OCI-LY7 (cell line): ENCODE results near the gene LYVE1. TPM values are rescaled to one million over a fixed set of nuclear protein-coding genes. Genes with fewer than 3 reads are reported as not detected.

ENCODE experiments used
- BruUV-seq: library from RNA; stranded (reverse); fragments of 400-500 nt; replicated peaks from 2 replicates; lab custom pipeline; 2021; lab: Mats Ljungman, UMichigan
- CTCF ChIA-PET: fragments of 300-600 bp; sonication (Branson Sonifier 250); formaldehyde crosslinking; loops from one replicate; lab custom pipeline; 2022; ENCODE audit warnings: antibody characterized with exemption; ENCODE audit not compliant: unreplicated experiment; lab: Charles Lee
- POLR2A ChIA-PET: fragments of 300-600 bp; sonication (Branson Sonifier 250); formaldehyde crosslinking; loops from one replicate; lab custom pipeline; 2022; ENCODE audit warnings: antibody characterized with exemption; lab: Charles Lee
- DNase-seq: peaks from one replicate; pipeline ENCODE4 v3.0.0-alpha.2; 2015; ENCODE audit warnings: low spot score
- H2AFZ ChIP-seq: fragments of 200-600 bp; sonication (generic), shearing (Covaris generic); 2 replicates; pipeline ENCODE4 v1.6.1; 2014; ENCODE audit warnings: mild to moderate bottlenecking, antibody characterized with exemption, low read length, moderate library complexity
- H3K27ac ChIP-seq: fragments of 200-600 bp; sonication (generic); 2 replicates; pipeline ENCODE4 v1.5.1; 2014; ENCODE audit warnings: mixed run types, low read depth, mild to moderate bottlenecking, moderate library complexity, low read length, inconsistent platforms; ENCODE audit not compliant: poor library complexity, severe bottlenecking
- H3K36me3 ChIP-seq: fragments of 200-600 bp; sonication (generic); 2 replicates; pipeline ENCODE4 v1.6.1; 2014; ENCODE audit warnings: mild to moderate bottlenecking, antibody characterized with exemption, low read length, moderate library complexity, mixed read lengths; ENCODE audit not compliant: insufficient read depth
- H3K4me1 ChIP-seq: fragments of 200-600 bp; sonication (generic); 2 replicates; pipeline ENCODE4 v1.5.1; 2014; ENCODE audit warnings: mild to moderate bottlenecking, low read length; ENCODE audit not compliant: insufficient read depth, poor library complexity, severe bottlenecking
- H3K4me2 ChIP-seq: fragments of 200-600 bp; sonication (generic); 2 replicates; pipeline ENCODE4 v1.6.1; 2014; ENCODE audit warnings: mild to moderate bottlenecking, low read length
- H3K4me3 ChIP-seq: fragments of 200-600 bp; sonication (generic); 2 replicates; pipeline ENCODE4 v1.5.1; 2014; ENCODE audit warnings: mild to moderate bottlenecking, low read depth, low read length; ENCODE audit not compliant: poor library complexity, severe bottlenecking
- H3K79me2 ChIP-seq: fragments of 200-600 bp; sonication (generic); 2 replicates; pipeline ENCODE4 v1.6.1; 2016; ENCODE audit warnings: low read depth, mild to moderate bottlenecking, low read length, moderate library complexity, mixed read lengths; ENCODE audit not compliant: insufficient read depth
- H3K9me2 ChIP-seq: fragments of 200-600 bp; sonication (generic); 2 replicates; pipeline ENCODE4 v1.6.1; 2016; ENCODE audit warnings: mild to moderate bottlenecking, low read length, mixed read lengths; ENCODE audit not compliant: insufficient read depth
- H3K9me3 ChIP-seq: fragments of 200-600 bp; sonication (generic); 2 replicates; pipeline ENCODE4 v1.6.1; 2014; ENCODE audit warnings: mild to moderate bottlenecking, mixed run types, low read length, mixed read lengths
- H4K20me1 ChIP-seq: fragments of 200-600 bp; sonication (generic); 2 replicates; pipeline ENCODE4 v1.6.1; 2014; ENCODE audit warnings: mild to moderate bottlenecking, antibody characterized with exemption, low read length, moderate library complexity, mixed read lengths; ENCODE audit not compliant: insufficient read depth
- EZH2phosphoT487 ChIP-seq: fragments of 200-600 bp; sonication (generic); IDR thresholded peaks from 2 replicates; pipeline ENCODE4 v1.6.1; 2018; ENCODE audit warnings: low read depth, borderline replicate concordance, mild to moderate bottlenecking, mixed run types, antibody characterized with exemption, low read length, moderate library complexity, mixed read lengths
- intact Hi-C: fragments of 100-400 bp; cut with micrococcal nuclease; formaldehyde crosslinking; loops from one replicate; pipeline ENCODE4 v1.10.0; 2022; ENCODE audit not compliant: unreplicated experiment
- total RNA-seq, 2 experiments: library from RNA; depleted of rRNA in 1 of 2; stranded (reverse); fragments of >200 nt in 1 of 2; shearing (Covaris generic) in 1 of 2; gene quantifications; 2 replicates each; pipeline ENCODE4 v1.2.3, GENCODE V29; 2014 to 2022
- TF ChIP-seq, protein P1 (sequence below): fragments of 200-600 bp; sonication (generic); conservative IDR thresholded peaks from 2 replicates; pipeline ENCODE4 v1.5.1; 2014; ENCODE audit warnings: mild to moderate bottlenecking, antibody characterized with exemption, low read length, moderate library complexity, mixed read lengths

The LYVE1 gene
- total RNA-seq, 2 experiments from 2014 or later: not detected

GRCh38 chr11:10544491-10545465 lies 23.7 kb downstream of the LYVE1 start:
- intact Hi-C loops: loop anchor here (10.0 kb wide), 2 partner anchors 130 to 190 kb away; no protein-coding TSS in a partner anchor
- no TSS peak for BruUV-seq
- Histone ChIP-seq H3K79me2 (no peaks in the 10 kb centered on the region), H3K9me3 (peaks cover 7% of the 10 kb centered on the region; the same call in 1 of the 2 replicates), H3K4me2 (no peak overlapping the region), H4K20me1 (no peaks in the 10 kb centered on the region), H3K4me1 (peaks cover 5% of the 10 kb centered on the region), H2AFZ (no peak overlapping the region), H3K9me2 (no peaks in the 10 kb centered on the region), H3K27ac (no peak overlapping the region), H3K4me3 (no peak overlapping the region), H3K36me3 (no peaks in the 10 kb centered on the region)
- ChIA-PET POLR2A (interaction anchor here (0.5 to 0.6 kb wide), 2 partner anchors 31 to 102 kb away, joined by 3 to 5 read pairs; no protein-coding TSS in a partner anchor), CTCF (no interaction called here)
- TF ChIP-seq EZH2phosphoT487: no peak
- TF ChIP-seq, protein P1, sequence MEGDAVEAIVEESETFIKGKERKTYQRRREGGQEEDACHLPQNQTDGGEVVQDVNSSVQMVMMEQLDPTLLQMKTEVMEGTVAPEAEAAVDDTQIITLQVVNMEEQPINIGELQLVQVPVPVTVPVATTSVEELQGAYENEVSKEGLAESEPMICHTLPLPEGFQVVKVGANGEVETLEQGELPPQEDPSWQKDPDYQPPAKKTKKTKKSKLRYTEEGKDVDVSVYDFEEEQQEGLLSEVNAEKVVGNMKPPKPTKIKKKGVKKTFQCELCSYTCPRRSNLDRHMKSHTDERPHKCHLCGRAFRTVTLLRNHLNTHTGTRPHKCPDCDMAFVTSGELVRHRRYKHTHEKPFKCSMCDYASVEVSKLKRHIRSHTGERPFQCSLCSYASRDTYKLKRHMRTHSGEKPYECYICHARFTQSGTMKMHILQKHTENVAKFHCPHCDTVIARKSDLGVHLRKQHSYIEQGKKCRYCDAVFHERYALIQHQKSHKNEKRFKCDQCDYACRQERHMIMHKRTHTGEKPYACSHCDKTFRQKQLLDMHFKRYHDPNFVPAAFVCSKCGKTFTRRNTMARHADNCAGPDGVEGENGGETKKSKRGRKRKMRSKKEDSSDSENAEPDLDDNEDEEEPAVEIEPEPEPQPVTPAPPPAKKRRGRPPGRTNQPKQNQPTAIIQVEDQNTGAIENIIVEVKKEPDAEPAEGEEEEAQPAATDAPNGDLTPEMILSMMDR: no peak
- DNase-seq: peak; percentile 11

- no peak for DNase-seq
- CTCF ChIA-PET: no interaction called here
- Histone ChIP-seq H3K36me3 (no peaks in the 10 kb centered on the region), H3K9me3 (peaks cover 7% of the 10 kb centered on the region; the same call in 1 of the 2 replicates), H3K79me2 (no peaks in the 10 kb centered on the region), H2AFZ (no peak overlapping the region), H3K27ac (no peak overlapping the region), H3K4me2 (no peak overlapping the region), H4K20me1 (no peaks in the 10 kb centered on the region), H3K9me2 (no peaks in the 10 kb centered on the region), H3K4me3 (no peak overlapping the region), H3K4me1 (peaks cover 7% of the 10 kb centered on the region)
- intact Hi-C loops: loop anchor here (10.0 kb wide), 2 partner anchors 129 to 191 kb away; no protein-coding TSS in a partner anchor
- POLR2A ChIA-PET: interaction anchor here (0.6 kb wide), 1 partner anchor 230 kb away, joined by 6 read pairs; no protein-coding TSS in a partner anchor
- BruUV-seq: no TSS peak
- TF ChIP-seq EZH2phosphoT487: no peak
- TF ChIP-seq, protein P1: no peak
These were observed 24.7 kb downstream of the LYVE1 start for GRCh38 chr11:10543782-10544181.
